Panc1 (cell line): ENCODE data around the gene GNL1. TPM values are rescaled to one million over a fixed set of nuclear protein-coding genes. Genes with fewer than 3 reads are reported as not detected.
"Not testable (repeated sequence)": the region's sequence is repeated elsewhere in the genome, so short reads cannot be mapped to it uniquely, and the experiment has no call there.

Experiments
- ATAC-seq: fragments of 200-7000 bp; cut with Tn5 transposase; 2 replicates; pipeline ENCODE4 v1.9.1; 2020; ENCODE audit warnings: mild to moderate bottlenecking, moderate library complexity
- BruUV-seq: library from RNA; stranded (reverse); fragments of 400-500 nt; replicated peaks from 2 replicates; lab custom pipeline; 2021; lab: Mats Ljungman, UMichigan
- CTCF ChIA-PET: fragments of 300-600 bp; sonication (Branson Sonifier 250); formaldehyde crosslinking; loops from one replicate; lab custom pipeline; 2022; ENCODE audit warnings: antibody characterized with exemption; lab: Charles Lee
- POLR2A ChIA-PET: fragments of 300-600 bp; sonication (Branson Sonifier 250); formaldehyde crosslinking; loops from one replicate; lab custom pipeline; 2022; ENCODE audit warnings: antibody characterized with exemption; lab: Charles Lee
- DNase-seq: peaks from one replicate; pipeline ENCODE4 v3.0.0-alpha.2; 2010; ENCODE audit warnings: low read depth, low spot score
- H3K27ac ChIP-seq: 2 replicates; pipeline ENCODE4 v1.5.1; 2011; ENCODE audit warnings: mild to moderate bottlenecking, low read length, inconsistent platforms
- H3K27me3 ChIP-seq: fragments of 200-500 bp; sonication (Bioruptor generic); 2 replicates; pipeline ENCODE4 v1.6.0; 2014; ENCODE audit warnings: low read length, inconsistent platforms; ENCODE audit not compliant: control insufficient read depth, insufficient read depth
- H3K36me3 ChIP-seq: fragments of 200-500 bp; sonication (Bioruptor generic); 2 replicates; pipeline ENCODE4 v1.5.1; 2014; ENCODE audit warnings: inconsistent platforms, mild to moderate bottlenecking, low read length, moderate library complexity; ENCODE audit not compliant: control insufficient read depth, insufficient read depth
- H3K4me1 ChIP-seq: 2 replicates; pipeline ENCODE4 v1.5.1; 2011; ENCODE audit warnings: inconsistent platforms, mild to moderate bottlenecking, low read length, moderate library complexity; ENCODE audit not compliant: control insufficient read depth, insufficient read depth
- H3K4me3 ChIP-seq, 2 experiments: 2 replicates each; pipeline ENCODE4 v1.5.1; 2011 to 2012; ENCODE audit warnings: low read depth in 2 of 2, low read length in 2 of 2, mild to moderate bottlenecking in 2 of 2, inconsistent platforms in 1 of 2, moderate library complexity in 1 of 2
- H3K9me3 ChIP-seq: fragments of 200-500 bp; sonication (Bioruptor generic); 2 replicates; pipeline ENCODE4 v1.5.1; 2014; ENCODE audit warnings: low read depth, mild to moderate bottlenecking, inconsistent platforms, low read length, moderate library complexity; ENCODE audit not compliant: control insufficient read depth, insufficient read depth
- POLR2AphosphoS5 ChIP-seq: IDR thresholded peaks from 2 replicates; pipeline ENCODE4 v1.6.1; 2012; ENCODE audit warnings: mild to moderate bottlenecking, low read depth, low read length, moderate library complexity
- SIN3A ChIP-seq: IDR thresholded peaks from 2 replicates; pipeline ENCODE4 v1.6.1; 2012; ENCODE audit warnings: low read depth, mild to moderate bottlenecking, low read length, moderate library complexity, borderline replicate concordance; ENCODE audit not compliant: insufficient read depth
- TCF7L2 ChIP-seq: IDR thresholded peaks from 2 replicates; pipeline ENCODE4 v1.6.1; 2011; ENCODE audit warnings: mild to moderate bottlenecking, low read depth, low read length, inconsistent platforms
- in situ Hi-C: cut with HindIII; loops from 2 replicates; pipeline ENCODE4 v1.10.0; 2016; ENCODE audit warnings: low sequenced_read_pairs, low pct_unique_long_range_greater_than_20kb
- intact Hi-C: fragments of 100-400 bp; cut with micrococcal nuclease; formaldehyde crosslinking; loops from one replicate; pipeline ENCODE4 v1.10.0; 2022; ENCODE audit not compliant: unreplicated experiment
- total RNA-seq: library from RNA; stranded (reverse); gene quantifications from one replicate; pipeline ENCODE4 v1.2.1, GENCODE V29; 2021; ENCODE audit not compliant: unreplicated experiment
- TF ChIP-seq, protein P1 (sequence below), 2 experiments: IDR thresholded peaks; 2 replicates each; pipeline ENCODE4 v1.6.1; 2011 to 2012; ENCODE audit warnings: low read depth in 2 of 2, control low read depth in 1 of 2, low read length in 1 of 2, mild to moderate bottlenecking in 1 of 2, moderate library complexity in 1 of 2; ENCODE audit not compliant: insufficient read depth in 1 of 2
- TF ChIP-seq, protein P2 (sequence below): fragments of 450-650 bp; IDR thresholded peaks from 2 replicates; pipeline ENCODE4 v1.5.1; 2017; ENCODE audit warnings: mild to moderate bottlenecking

Gene GNL1
- total RNA-seq, 1 experiment from 2014 or later, result 90.6 TPM

DNA sequence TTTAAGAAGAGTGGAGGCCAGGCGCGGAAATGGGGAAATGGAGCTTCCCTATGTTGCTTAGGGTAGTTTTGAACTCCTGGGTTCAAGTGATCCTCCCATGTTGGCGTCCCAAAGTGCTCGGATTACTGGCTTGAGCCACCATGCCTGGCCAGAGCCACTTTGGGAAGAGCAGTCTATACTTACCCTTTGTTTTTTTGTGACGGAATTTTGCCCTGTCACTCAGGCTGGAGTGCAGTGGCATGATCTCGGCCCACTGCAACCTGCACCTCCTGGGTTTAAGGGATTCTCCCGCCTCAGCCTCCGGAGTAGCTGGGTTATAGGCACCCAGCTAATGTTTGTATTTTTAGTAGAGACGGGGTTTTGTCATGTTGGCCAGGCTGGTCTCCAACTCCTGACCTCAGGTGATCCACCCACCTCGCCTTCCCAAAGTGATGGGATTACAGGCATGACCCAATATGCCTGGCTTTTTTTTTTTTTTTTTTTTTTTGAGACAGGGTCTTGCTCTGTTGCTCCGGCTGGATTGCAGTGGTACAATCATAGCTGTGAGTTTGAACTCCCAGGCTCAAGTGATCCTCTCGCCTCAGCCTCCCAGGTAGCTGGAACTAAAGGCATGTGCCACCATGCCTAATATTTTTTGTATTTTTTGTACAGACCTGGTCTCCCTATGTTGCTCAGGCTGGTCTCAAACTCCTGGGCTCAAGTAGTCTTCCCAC lies 42.8 kb upstream of the GNL1 start:
- H3K27me3 ChIP-seq, result no peaks in the 10 kb centered on the region
- CTCF ChIA-PET, result interaction anchor here (0.6 to 3.7 kb wide), 2 partner anchors 58 to 178 kb away, joined by 14 to 16 read pairs; no protein-coding TSS in a partner anchor
- TF ChIP-seq POLR2AphosphoS5 (no peak; the same call in 1 of the 2 replicates), TCF7L2 (no peak), SIN3A (no peak)
- TF ChIP-seq, protein P1, sequence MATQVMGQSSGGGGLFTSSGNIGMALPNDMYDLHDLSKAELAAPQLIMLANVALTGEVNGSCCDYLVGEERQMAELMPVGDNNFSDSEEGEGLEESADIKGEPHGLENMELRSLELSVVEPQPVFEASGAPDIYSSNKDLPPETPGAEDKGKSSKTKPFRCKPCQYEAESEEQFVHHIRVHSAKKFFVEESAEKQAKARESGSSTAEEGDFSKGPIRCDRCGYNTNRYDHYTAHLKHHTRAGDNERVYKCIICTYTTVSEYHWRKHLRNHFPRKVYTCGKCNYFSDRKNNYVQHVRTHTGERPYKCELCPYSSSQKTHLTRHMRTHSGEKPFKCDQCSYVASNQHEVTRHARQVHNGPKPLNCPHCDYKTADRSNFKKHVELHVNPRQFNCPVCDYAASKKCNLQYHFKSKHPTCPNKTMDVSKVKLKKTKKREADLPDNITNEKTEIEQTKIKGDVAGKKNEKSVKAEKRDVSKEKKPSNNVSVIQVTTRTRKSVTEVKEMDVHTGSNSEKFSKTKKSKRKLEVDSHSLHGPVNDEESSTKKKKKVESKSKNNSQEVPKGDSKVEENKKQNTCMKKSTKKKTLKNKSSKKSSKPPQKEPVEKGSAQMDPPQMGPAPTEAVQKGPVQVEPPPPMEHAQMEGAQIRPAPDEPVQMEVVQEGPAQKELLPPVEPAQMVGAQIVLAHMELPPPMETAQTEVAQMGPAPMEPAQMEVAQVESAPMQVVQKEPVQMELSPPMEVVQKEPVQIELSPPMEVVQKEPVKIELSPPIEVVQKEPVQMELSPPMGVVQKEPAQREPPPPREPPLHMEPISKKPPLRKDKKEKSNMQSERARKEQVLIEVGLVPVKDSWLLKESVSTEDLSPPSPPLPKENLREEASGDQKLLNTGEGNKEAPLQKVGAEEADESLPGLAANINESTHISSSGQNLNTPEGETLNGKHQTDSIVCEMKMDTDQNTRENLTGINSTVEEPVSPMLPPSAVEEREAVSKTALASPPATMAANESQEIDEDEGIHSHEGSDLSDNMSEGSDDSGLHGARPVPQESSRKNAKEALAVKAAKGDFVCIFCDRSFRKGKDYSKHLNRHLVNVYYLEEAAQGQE (IDR thresholded peaks at IDR 0.05; ENCODE audit: insufficient read depth in 1 of 2, low read depth in 2 of 2, low read length in 1 of 2), result no peak
- TF ChIP-seq, protein P2, sequence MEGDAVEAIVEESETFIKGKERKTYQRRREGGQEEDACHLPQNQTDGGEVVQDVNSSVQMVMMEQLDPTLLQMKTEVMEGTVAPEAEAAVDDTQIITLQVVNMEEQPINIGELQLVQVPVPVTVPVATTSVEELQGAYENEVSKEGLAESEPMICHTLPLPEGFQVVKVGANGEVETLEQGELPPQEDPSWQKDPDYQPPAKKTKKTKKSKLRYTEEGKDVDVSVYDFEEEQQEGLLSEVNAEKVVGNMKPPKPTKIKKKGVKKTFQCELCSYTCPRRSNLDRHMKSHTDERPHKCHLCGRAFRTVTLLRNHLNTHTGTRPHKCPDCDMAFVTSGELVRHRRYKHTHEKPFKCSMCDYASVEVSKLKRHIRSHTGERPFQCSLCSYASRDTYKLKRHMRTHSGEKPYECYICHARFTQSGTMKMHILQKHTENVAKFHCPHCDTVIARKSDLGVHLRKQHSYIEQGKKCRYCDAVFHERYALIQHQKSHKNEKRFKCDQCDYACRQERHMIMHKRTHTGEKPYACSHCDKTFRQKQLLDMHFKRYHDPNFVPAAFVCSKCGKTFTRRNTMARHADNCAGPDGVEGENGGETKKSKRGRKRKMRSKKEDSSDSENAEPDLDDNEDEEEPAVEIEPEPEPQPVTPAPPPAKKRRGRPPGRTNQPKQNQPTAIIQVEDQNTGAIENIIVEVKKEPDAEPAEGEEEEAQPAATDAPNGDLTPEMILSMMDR, result no peak
- no peak overlapping the region for H3K4me3 ChIP-seq
- DNase-seq, result no peak
- in situ Hi-C loops (no loop called here), intact Hi-C loops (loop anchor here (5.0 kb wide), 1 partner anchor 117 kb away; no protein-coding TSS in a partner anchor)
- BruUV-seq, result no TSS peak
- H3K9me3 ChIP-seq, result no peaks in the 10 kb centered on the region
- H3K4me1 ChIP-seq, result no peaks in the 10 kb centered on the region
- peak; percentile 14 for ATAC-seq
- peaks cover 5% of the 10 kb centered on the region; the same call in 1 of the 2 replicates for H3K36me3 ChIP-seq
- POLR2A ChIA-PET, result interaction anchor here (0.6 to 2.6 kb wide), 3 partner anchors 12 to 14 kb away, joined by 3 to 8 read pairs (median 3); no protein-coding TSS in a partner anchor
- H3K27ac ChIP-seq, result no peak overlapping the region

DNA sequence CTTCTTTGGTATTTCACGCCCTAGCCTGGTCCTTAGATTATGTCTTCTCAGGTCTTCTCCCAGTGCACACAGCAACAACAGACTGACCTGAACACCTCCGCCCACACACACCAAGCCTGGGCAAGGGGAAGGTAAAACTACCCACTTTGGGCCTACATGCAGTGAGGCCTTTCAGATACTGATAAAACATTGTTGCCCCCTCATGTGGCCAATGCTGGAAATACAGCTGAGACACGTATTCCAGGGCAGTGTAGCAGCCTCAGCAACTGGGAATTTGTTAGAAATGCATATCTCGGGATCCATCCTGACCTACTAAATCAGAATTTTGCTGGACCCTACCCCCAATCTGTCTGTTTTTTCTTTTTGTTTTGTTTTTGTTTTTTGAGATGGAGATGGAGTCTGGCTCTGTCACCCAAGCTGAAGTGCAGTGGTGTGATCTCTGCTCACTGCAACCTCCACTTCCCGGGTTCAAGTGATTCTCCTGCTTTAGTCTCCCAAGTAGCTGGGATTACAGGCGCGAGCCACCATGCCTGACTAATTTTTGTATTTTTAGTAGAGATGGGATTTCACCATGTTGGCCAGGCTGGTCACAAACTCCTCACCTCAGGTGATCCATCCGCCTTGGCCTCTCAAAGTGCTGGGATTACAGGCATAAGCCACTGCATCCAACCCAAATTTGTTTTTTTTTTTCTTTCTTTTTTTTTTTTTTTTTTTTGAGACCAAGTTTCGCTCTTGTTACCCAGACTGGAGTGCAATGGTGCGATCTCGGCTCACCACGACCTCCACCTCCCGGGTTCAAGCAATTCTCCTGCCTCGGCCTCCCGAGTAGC lies 41.2 kb upstream of the GNL1 start:
- H3K4me1 ChIP-seq, H3K4me3 ChIP-seq, H3K27me3 ChIP-seq, H3K9me3 ChIP-seq, BruUV-seq, H3K36me3 ChIP-seq, in situ Hi-C loops, H3K27ac ChIP-seq: not testable (repeated sequence)
- peak; percentile 88 for ATAC-seq
- ChIA-PET CTCF (interaction anchor here (0.6 to 3.7 kb wide), 6 partner anchors 53 to 482 kb away, joined by 3 to 16 read pairs (median 3); no protein-coding TSS in a partner anchor), POLR2A (interaction anchor here (1.0 to 2.6 kb wide), 2 partner anchors 16 to 20 kb away, joined by 4 to 8 read pairs; no protein-coding TSS in a partner anchor)
- peak; percentile 80 for DNase-seq
- TF ChIP-seq POLR2AphosphoS5, result peak; percentile 41; the same call in 1 of the 2 replicates
- TF ChIP-seq, protein P2, result peak; percentile 89
- intact Hi-C loops, result loop anchor here (5.0 kb wide), 1 partner anchor 115 kb away; no protein-coding TSS in a partner anchor
